BLaER1 (cell line): ENCODE data around the gene ELMO3.

Experiments used
- H3K27ac ChIP-seq: shearing (Covaris generic); formaldehyde crosslinking; 2 replicates; pipeline ENCODE4 v1.8.1; 2022
- H3K27me3 ChIP-seq: shearing (Covaris generic); formaldehyde crosslinking; 2 replicates; pipeline ENCODE4 v1.8.1; 2022
- H3K36me3 ChIP-seq: shearing (Covaris generic); formaldehyde crosslinking; 2 replicates; pipeline ENCODE4 v1.8.1; 2022
- H3K4me1 ChIP-seq: shearing (Covaris generic); formaldehyde crosslinking; 2 replicates; pipeline ENCODE4 v1.8.1; 2022
- H3K4me2 ChIP-seq: shearing (Covaris generic); formaldehyde crosslinking; 2 replicates; pipeline ENCODE4 v1.8.1; 2022
- H3K4me3 ChIP-seq: shearing (Covaris generic); formaldehyde crosslinking; 2 replicates; pipeline ENCODE4 v1.8.1; 2022
- H3K9ac ChIP-seq: shearing (Covaris generic); formaldehyde crosslinking; 2 replicates; pipeline ENCODE4 v1.8.1; 2022
- H3K9me3 ChIP-seq: shearing (Covaris generic); formaldehyde crosslinking; 2 replicates; pipeline ENCODE4 v1.8.1; 2022
- H4K20me1 ChIP-seq: shearing (Covaris generic); formaldehyde crosslinking; 2 replicates; pipeline ENCODE4 v1.8.1; 2022
- Cebpa-rat ChIP-seq: shearing (Covaris generic); IDR thresholded peaks from 2 replicates; pipeline ENCODE4 v1.8.1; 2022

The ELMO3 gene

DNA sequence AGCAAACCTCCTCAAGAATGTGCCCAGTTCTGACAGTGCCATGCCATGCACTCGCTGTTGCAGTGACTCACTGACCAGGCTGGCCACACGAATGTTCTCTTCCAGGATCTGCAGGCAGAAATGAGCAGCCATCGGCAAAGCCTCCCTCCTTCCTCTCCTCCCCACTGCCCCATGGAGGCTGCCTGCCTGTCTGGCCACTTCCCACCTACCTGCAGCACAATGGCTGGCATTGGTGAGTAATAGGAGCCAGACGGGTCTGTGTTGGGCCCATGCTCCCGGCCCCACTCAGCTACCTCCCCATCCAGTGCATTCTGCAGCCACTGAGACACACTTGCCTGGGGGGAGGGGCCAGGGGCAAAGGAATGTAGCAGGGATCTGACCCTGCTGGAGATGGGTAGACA is 12.4 kb upstream of the ELMO3 start:
- no peak overlapping the region for H3K9ac ChIP-seq
- no peak overlapping the region for H3K4me2 ChIP-seq
- TF ChIP-seq Cebpa-rat = no peak
- H3K9me3 ChIP-seq = no peaks in the 10 kb centered on the region
- H3K4me1 ChIP-seq = peaks cover 55% of the 10 kb centered on the region
- peaks cover 23% of the 10 kb centered on the region for H3K27me3 ChIP-seq
- H4K20me1 ChIP-seq = peaks cover 12% of the 10 kb centered on the region
- no peak overlapping the region for H3K4me3 ChIP-seq
- H3K36me3 ChIP-seq = no peaks in the 10 kb centered on the region
- no peak overlapping the region for H3K27ac ChIP-seq

DNA sequence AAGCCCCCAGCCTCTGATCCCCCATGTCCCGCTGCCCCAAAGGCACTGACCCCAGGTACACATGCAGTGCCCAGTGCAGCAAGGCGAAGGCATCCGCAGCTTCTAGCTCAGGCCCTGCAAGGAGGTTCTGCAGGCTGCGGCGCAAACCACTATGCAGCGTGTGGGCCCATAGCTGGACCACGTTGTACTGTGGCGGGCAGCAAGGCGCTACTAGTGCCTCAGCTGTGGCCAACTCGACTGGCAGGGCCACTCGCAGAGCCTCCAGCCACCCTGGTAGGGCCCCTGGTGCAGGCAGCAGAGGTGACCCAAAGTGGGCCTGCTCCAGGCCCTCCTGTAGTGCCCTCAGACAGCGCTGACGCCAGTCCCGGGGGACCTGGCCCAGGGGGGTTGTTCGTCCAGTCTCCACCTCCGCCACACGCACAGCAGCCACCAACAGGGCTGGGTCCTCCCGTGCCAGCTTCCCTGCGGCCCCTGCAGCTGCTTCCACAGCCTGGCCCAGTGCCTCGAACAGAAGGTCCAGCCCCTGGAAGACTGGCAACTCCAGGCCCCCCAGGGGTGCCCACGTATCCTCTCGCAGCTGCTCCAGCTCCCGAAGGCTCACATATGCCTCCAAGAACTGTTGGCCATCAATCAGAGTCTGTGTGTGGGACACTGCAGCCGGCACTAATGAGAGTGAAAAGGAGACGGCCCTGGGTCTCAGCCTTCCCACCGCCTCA is 11.6 kb upstream of the ELMO3 start:
- no peaks in the 10 kb centered on the region for H3K9me3 ChIP-seq
- H3K27ac ChIP-seq = no peak overlapping the region
- peaks cover 50% of the 10 kb centered on the region for H3K4me1 ChIP-seq
- H3K4me3 ChIP-seq = no peak overlapping the region
- H3K9ac ChIP-seq = no peak overlapping the region
- H3K36me3 ChIP-seq = no peaks in the 10 kb centered on the region
- H4K20me1 ChIP-seq = peaks cover 13% of the 10 kb centered on the region
- no peak overlapping the region for H3K4me2 ChIP-seq
- peaks cover 23% of the 10 kb centered on the region for H3K27me3 ChIP-seq
- no peak for TF ChIP-seq Cebpa-rat

DNA sequence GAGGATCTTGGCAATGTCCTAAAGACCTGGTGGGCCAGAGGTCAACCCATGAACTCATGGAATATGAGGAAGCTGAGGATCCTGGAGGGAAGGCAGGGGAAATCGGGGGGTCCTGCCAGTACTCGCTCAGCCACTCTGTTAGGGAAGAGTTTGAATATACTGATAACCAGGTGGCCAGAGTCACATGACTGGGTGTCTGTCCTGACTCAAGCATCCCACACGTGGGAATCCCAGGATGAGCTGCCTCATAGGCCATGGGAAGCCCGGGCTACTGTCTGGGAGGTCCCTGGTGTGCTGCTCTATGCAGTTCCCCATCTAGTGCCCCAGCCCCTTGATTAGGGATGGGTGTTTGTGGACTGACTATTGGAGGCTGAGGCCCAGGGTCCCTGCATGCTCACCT is 10.6 kb upstream of the ELMO3 start:
- Histone ChIP-seq H3K36me3 (peaks cover 4% of the 10 kb centered on the region; the same call in 1 of the 2 replicates), H3K27ac (no peak overlapping the region), H3K9ac (no peak overlapping the region), H3K4me2 (no peak overlapping the region), H3K4me3 (no peak overlapping the region), H3K27me3 (peaks cover 23% of the 10 kb centered on the region), H3K4me1 (peaks cover 50% of the 10 kb centered on the region), H3K9me3 (no peaks in the 10 kb centered on the region), H4K20me1 (peaks cover 23% of the 10 kb centered on the region)
- TF ChIP-seq Cebpa-rat = no peak

DNA sequence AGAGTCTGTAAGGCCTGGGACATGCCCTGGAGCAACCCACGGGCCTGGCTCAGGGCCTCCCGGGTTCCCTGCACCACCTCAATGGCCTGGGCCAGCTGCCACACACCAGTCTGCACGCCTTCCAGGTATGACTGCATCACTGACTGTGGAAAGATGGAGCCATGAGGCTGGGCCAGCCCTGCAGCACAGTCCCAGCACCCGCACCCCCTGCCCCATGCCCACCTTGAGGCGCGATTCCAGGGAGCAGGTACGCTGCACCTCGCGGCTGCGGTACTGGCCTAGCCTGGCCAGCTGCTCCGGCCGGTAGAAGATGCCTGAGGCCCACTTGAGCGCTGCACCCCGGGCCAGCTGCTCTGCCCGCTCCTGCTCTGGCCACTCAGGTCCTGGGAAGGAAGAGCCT is 10.1 kb upstream of the ELMO3 start:
- Histone ChIP-seq H3K27me3 (peaks cover 23% of the 10 kb centered on the region), H3K9me3 (no peaks in the 10 kb centered on the region), H4K20me1 (peaks cover 28% of the 10 kb centered on the region), H3K4me2 (no peak overlapping the region), H3K36me3 (peaks cover 9% of the 10 kb centered on the region), H3K4me1 (peaks cover 54% of the 10 kb centered on the region), H3K4me3 (no peak overlapping the region), H3K9ac (no peak overlapping the region), H3K27ac (no peak overlapping the region)
- no peak for TF ChIP-seq Cebpa-rat

GRCh38 chr16:67190041-67190440 is 8.9 kb upstream of the ELMO3 start, which contains the start of gene EXOC3L1:
EXOC3L1 (minus strand) TSS chr16:67190136; CDS start chr16:67189676, 460 bp downstream.
- Histone ChIP-seq H3K27ac (no peak within 1 kb of the TSS), H3K27me3 (peaks cover 13% of the 10 kb centered on the region), H3K4me2 (peak within 1 kb of the TSS; percentile 24; the same call in 1 of the 2 replicates), H3K4me3 (no peak within 1 kb of the TSS), H3K9ac (no peak within 1 kb of the TSS), H4K20me1 (peaks cover 32% of the 10 kb centered on the region), H3K9me3 (no peaks in the 10 kb centered on the region), H3K36me3 (peaks cover 21% of the 10 kb centered on the region), H3K4me1 (peaks cover 51% of the 10 kb centered on the region)
- no peak for TF ChIP-seq Cebpa-rat

- H3K27me3 ChIP-seq = peaks cover 6% of the 10 kb centered on the region; the same call in 1 of the 2 replicates
- peaks cover 46% of the 10 kb centered on the region for H3K4me1 ChIP-seq
- peaks cover 28% of the 10 kb centered on the region for H3K36me3 ChIP-seq
- H3K4me2 ChIP-seq = peak overlapping the region; percentile 96; the same call in 1 of the 2 replicates
- H4K20me1 ChIP-seq = peaks cover 35% of the 10 kb centered on the region
- TF ChIP-seq Cebpa-rat = no peak
- no peak overlapping the region for H3K27ac ChIP-seq
- no peaks in the 10 kb centered on the region for H3K9me3 ChIP-seq
- no peak overlapping the region for H3K9ac ChIP-seq
- no peak overlapping the region for H3K4me3 ChIP-seq
Measured at GRCh38 chr16:67190448-67191399, 8.2 kb upstream of the ELMO3 start.

GRCh38 chr16:67191411-67191994 is 7.4 kb upstream of the ELMO3 start:
- Histone ChIP-seq H3K27me3 (no peaks in the 10 kb centered on the region), H3K36me3 (peaks cover 36% of the 10 kb centered on the region), H3K4me1 (peaks cover 45% of the 10 kb centered on the region), H3K27ac (no peak overlapping the region; the same call in 1 of the 2 replicates), H3K9ac (no peak overlapping the region), H3K4me3 (peak overlapping the region; percentile 100), H3K4me2 (peak overlapping the region; percentile 96), H4K20me1 (peaks cover 43% of the 10 kb centered on the region), H3K9me3 (no peaks in the 10 kb centered on the region)
- TF ChIP-seq Cebpa-rat = no peak

DNA sequence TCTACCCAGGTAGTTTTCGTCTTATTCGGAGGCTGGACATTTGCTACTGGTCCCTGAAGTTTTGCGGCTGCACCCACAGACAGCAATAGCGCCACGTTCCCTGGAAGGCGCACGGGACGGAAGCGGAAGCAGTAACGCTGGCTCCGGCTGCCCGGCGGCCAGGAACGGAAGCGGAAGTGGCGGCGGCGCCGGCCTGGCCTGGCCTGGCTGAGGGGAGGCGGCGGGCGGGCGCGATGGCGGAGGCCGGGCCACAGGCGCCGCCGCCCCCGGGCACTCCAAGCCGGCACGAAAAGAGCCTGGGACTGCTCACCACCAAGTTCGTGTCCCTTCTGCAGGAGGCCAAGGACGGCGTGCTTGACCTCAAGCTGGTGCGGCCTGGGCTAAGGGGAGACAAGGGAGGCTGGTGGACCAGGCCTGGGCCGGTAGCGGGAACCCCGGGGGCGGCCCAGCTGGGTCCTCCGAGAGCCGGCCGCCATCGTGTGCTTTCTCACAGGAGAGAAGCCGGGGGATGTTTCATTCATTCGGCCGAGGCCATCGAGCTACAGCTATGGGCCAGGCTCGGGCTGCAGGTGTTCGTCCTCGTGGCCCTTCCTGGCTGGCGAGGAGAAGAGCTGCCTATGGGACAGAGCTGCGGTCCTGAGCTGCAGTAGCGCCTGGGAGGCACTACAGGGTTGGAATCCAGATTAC is 6.8 kb upstream of the ELMO3 start, which contains the start of gene E2F4:
Gene E2F4 (plus strand): TSS at position 161 of the 687 bp plus-strand sequence. CDS start 73 bp downstream, at position 234.
- Histone ChIP-seq H3K4me3 (peak within 1 kb of the TSS; percentile 100), H4K20me1 (peaks cover 49% of the 10 kb centered on the region), H3K9ac (peak within 1 kb of the TSS; percentile 99), H3K27me3 (no peaks in the 10 kb centered on the region), H3K9me3 (no peaks in the 10 kb centered on the region), H3K4me1 (peaks cover 51% of the 10 kb centered on the region), H3K27ac (peak within 1 kb of the TSS; percentile 97), H3K36me3 (peaks cover 42% of the 10 kb centered on the region), H3K4me2 (peak within 1 kb of the TSS; percentile 96)
- no peak for TF ChIP-seq Cebpa-rat

DNA sequence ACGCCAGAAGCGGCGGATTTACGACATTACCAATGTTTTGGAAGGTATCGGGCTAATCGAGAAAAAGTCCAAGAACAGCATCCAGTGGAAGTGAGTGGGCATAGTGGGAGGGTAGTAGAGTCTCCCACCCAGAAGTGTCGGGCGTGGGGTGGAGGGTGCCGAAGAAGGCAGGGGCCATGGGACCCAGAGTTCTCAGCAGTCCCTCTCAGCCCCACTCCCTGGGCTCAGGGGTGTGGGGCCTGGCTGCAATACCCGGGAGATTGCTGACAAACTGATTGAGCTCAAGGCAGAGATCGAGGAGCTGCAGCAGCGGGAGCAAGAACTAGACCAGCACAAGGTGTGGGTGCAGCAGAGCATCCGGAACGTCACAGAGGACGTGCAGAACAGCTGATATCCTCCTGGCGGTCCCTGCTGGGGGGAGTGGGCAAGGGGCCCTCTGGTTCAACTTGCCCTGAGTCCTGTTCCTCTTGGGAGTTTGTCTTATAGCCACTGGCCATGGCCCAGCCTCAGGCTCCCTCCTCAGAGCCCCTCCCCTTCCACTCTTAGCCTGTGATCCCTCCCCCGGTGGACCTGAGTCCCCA is 6.1 kb upstream of the ELMO3 start:
- Histone ChIP-seq H4K20me1 (peaks cover 57% of the 10 kb centered on the region), H3K4me1 (peaks cover 58% of the 10 kb centered on the region), H3K36me3 (peaks cover 50% of the 10 kb centered on the region), H3K4me3 (peak overlapping the region; percentile 100), H3K4me2 (peak overlapping the region; percentile 96), H3K27ac (peak overlapping the region; percentile 97), H3K27me3 (no peaks in the 10 kb centered on the region), H3K9ac (peak overlapping the region; percentile 99), H3K9me3 (no peaks in the 10 kb centered on the region)
- TF ChIP-seq Cebpa-rat = no peak
